Bronchial epithelial cell (primary cell): ENCODE measurements around the gene FRMD3. TPM values are rescaled to one million over a fixed set of nuclear protein-coding genes. Genes with fewer than 3 reads are reported as not detected.

Experiments
- DNase-seq: peaks from one replicate; pipeline ENCODE4 v3.0.0-alpha.2; 2010; ENCODE audit warnings: low read depth
- FAIRE-seq: peaks from 2 replicates; lab custom pipeline; 2011; peaks lifted over from hg19 to GRCh38; lab: Jason Lieb, UNC
- H3K27me3 ChIP-seq: 2 replicates; pipeline ENCODE4 v1.5.1; 2011; ENCODE audit warnings: low read length; ENCODE audit not compliant: control insufficient read depth, insufficient read depth
- H3K36me3 ChIP-seq: 2 replicates; pipeline ENCODE4 v1.5.1; 2011; ENCODE audit warnings: low read length; ENCODE audit not compliant: control insufficient read depth, insufficient read depth
- H3K4me3 ChIP-seq: 2 replicates; pipeline ENCODE4 v1.5.1; 2011; ENCODE audit warnings: mild to moderate bottlenecking, low read depth, low read length, control low read depth
- CTCF ChIP-seq: IDR thresholded peaks from 2 replicates; pipeline ENCODE4 v1.5.1; 2011; ENCODE audit warnings: mild to moderate bottlenecking, moderate library complexity, low read length, control low read depth, inconsistent platforms; ENCODE audit not compliant: insufficient read depth, severe bottlenecking
- total RNA-seq: library from RNA; depleted of rRNA; stranded (reverse); fragments of >200 nt; gene quantifications from 2 replicates; pipeline ENCODE4 v1.2.1, GENCODE V29; 2014

The FRMD3 gene
- total RNA-seq, 1 donor from 2014 or later = under 0.01 TPM

GRCh38 chr9:83454076-83454475 lies 84.1 kb downstream of the FRMD3 start:
- TF ChIP-seq CTCF = no peak
- H3K36me3 ChIP-seq = no peaks in the 10 kb centered on the region
- DNase-seq (no peak), FAIRE-seq (no peak)
- H3K27me3 ChIP-seq = no peaks in the 10 kb centered on the region
- H3K4me3 ChIP-seq = no peak overlapping the region

DNA sequence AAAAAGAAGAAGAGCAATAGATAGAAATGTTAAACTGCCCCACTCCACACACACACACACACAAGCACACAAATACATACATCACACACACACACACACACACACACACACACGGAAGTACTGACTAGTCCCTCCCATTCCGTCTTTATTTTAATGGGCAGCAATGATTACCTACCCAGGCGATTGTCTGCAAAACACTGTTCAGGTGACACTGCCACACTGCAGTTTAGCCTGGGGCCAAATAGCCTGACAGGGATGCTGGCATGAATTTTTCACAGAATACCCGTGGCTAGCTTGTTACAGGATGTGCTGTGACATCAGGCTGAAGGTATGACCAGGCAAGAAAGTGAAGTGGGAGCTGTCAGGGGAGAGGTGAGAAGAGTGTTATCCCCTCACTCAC lies 86.9 kb downstream of the FRMD3 start:
- no peak overlapping the region for H3K4me3 ChIP-seq
- no peak for FAIRE-seq

DNA sequence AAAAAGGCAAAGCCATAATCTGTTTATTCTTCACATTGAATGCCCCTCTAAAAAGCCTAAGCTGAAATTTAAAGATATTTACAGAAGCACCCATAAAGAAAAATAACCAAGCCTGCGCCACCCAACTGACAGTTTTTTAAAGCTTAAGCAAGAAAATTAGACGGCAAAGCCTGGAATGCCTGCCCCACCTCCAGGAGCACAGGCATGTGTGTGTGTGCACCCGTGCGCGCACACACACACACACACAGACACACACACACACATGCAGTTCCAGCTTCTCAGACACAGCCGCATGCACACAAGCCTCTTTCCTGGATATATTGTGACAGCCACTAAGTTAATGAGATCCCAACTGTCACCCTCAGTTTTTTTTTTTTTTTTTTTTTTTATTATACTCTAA lies 88.2 kb downstream of the FRMD3 start:
- TF ChIP-seq CTCF = no peak
- FAIRE-seq = no peak

More for the DNA sequence above, 86.9 kb downstream of the FRMD3 start:
- DNase-seq = peak; percentile 2
- no peak for TF ChIP-seq CTCF
- no peaks in the 10 kb centered on the region for H3K36me3 ChIP-seq
- H3K27me3 ChIP-seq = no peaks in the 10 kb centered on the region

GRCh38 chr9:83449166-83449565 lies 89.0 kb downstream of the FRMD3 start:
- Histone ChIP-seq H3K27me3 (no peaks in the 10 kb centered on the region), H3K36me3 (no peaks in the 10 kb centered on the region), H3K4me3 (no peak overlapping the region)
- FAIRE-seq = peak; percentile 52
- TF ChIP-seq CTCF = no peak
- no peak for DNase-seq

More for the DNA sequence above, 88.2 kb downstream of the FRMD3 start:
- Histone ChIP-seq H3K4me3 (no peak overlapping the region), H3K27me3 (no peaks in the 10 kb centered on the region), H3K36me3 (no peaks in the 10 kb centered on the region)
- DNase-seq = no peak

DNA sequence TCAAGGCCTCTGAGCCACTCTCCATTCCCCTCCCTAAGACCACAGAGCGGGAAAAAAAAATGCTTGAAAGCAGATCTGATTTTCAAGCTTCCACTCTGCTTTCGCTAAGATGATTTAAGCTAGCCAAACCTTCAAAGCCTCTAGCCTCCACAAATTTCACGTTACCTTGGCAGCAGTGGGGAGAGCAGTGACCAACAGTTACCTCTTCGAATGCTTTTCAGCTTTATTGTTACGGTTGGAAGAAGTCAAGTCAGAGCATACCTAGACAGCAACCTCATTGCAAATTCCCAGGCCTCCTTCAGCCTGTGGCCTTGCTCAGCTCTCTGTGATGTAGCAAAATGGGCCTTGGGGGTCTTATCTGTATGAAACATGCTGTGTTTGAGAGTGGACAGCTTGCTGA lies 89.6 kb downstream of the FRMD3 start:
- DNase-seq = no peak
- no peak for TF ChIP-seq CTCF
- no peaks in the 10 kb centered on the region for H3K36me3 ChIP-seq
- H3K27me3 ChIP-seq = no peaks in the 10 kb centered on the region
- FAIRE-seq = no peak
- H3K4me3 ChIP-seq = no peak overlapping the region

DNA sequence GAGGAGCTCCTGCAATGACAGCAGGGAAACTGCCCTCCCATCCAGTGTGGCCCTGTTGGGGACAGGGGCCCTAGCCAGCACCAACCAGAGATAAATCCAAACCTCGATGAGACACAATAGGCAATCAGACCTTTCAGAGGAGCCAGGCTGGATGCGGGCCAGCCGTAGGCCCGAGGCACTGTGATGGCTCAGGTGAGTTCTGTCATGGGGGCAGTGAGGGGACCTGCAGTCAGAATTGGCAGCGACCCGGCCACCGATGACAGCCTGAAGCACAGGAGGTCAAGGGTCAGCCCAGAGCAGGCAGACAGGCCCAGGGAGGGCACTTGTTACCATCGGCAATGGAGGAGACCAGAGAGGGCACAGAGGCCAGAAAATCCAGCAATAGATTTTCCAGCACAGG lies 90.8 kb downstream of the FRMD3 start:
- H3K36me3 ChIP-seq = no peaks in the 10 kb centered on the region
- no peaks in the 10 kb centered on the region for H3K27me3 ChIP-seq
- no peak overlapping the region for H3K4me3 ChIP-seq
- no peak for TF ChIP-seq CTCF
- no peak for DNase-seq
- no peak for FAIRE-seq
